GM12865 (cell line): ENCODE measurements around the gene ULK1.

Experiments used
- DNase-seq: peaks from one replicate; pipeline ENCODE4 v3.0.0; 2010; ENCODE audit warnings: low read depth
- H3K4me3 ChIP-seq: 2 replicates; pipeline ENCODE4 v1.5.1; 2011; ENCODE audit warnings: mild to moderate bottlenecking, low read depth, low read length, control low read depth
- CTCF ChIP-seq: IDR thresholded peaks from 2 replicates; pipeline ENCODE4 v1.5.1; 2011; ENCODE audit warnings: low read length, control low read depth, low read depth, inconsistent platforms; ENCODE audit not compliant: insufficient read depth; ENCODE audit errors: missing control alignments

The ULK1 gene

GRCh38 chr12:131862084-131862441 is 32.4 kb upstream of the ULK1 start:
- no peak overlapping the region for H3K4me3 ChIP-seq
- DNase-seq: no peak
- TF ChIP-seq CTCF: no peak

DNA sequence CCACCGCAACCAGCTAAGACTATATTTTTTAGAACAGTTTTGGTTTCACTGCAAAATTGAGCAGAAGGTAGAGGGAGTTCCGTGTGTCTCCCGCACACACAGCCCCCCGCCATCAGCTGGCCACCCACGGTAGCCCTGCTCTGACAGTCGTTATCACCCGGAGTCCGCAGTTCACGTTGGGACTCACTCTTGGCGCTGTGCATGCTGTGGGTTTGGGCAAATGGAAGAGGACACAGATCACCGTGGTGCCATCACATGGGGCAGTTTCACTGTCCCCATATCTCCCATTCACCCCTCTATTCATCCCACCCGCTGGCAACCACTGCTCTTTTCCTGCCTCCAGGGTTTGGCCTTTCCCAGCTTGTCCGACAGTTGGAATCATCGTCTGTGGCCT is 31.8 kb upstream of the ULK1 start:
- DNase-seq: no peak
- H3K4me3 ChIP-seq: no peak overlapping the region
- TF ChIP-seq CTCF: no peak

GRCh38 chr12:131862994-131863710 is 31.3 kb upstream of the ULK1 start:
- no peak overlapping the region for H3K4me3 ChIP-seq
- DNase-seq: no peak
- TF ChIP-seq CTCF: no peak

GRCh38 chr12:131863711-131864396 is 30.6 kb upstream of the ULK1 start:
- no peak for TF ChIP-seq CTCF
- H3K4me3 ChIP-seq: no peak overlapping the region
- no peak for DNase-seq

GRCh38 chr12:131864469-131864868 is 30.0 kb upstream of the ULK1 start:
- no peak for DNase-seq
- no peak for TF ChIP-seq CTCF
- H3K4me3 ChIP-seq: no peak overlapping the region

- no peak overlapping the region for H3K4me3 ChIP-seq
- no peak for TF ChIP-seq CTCF
- DNase-seq: no peak
Measured at GRCh38 chr12:131865180-131865875, 29.1 kb upstream of the ULK1 start.
